Activated naive CD8-positive, alpha-beta T cell (primary cell): ENCODE results near the gene PRSS56.

Experiments used
- H3K27ac Mint-ChIP-seq: one replicate; pipeline ENCODE4 v1.8.0; 2021; ENCODE audit warnings: mixed read lengths
- H3K27me3 Mint-ChIP-seq: one replicate; pipeline ENCODE4 v1.8.0; 2021; ENCODE audit warnings: mixed read lengths
- H3K36me3 Mint-ChIP-seq: one replicate; pipeline ENCODE4 v1.8.0; 2021; ENCODE audit warnings: mixed read lengths
- H3K4me1 Mint-ChIP-seq: one replicate; pipeline ENCODE4 v1.8.0; 2021; ENCODE audit warnings: low read depth, mixed read lengths
- H3K4me3 Mint-ChIP-seq: one replicate; pipeline ENCODE4 v1.8.0; 2021; ENCODE audit warnings: mild to moderate bottlenecking, mixed read lengths
- H3K9me3 Mint-ChIP-seq: one replicate; pipeline ENCODE4 v1.8.0; 2021; ENCODE audit warnings: low read depth, mixed read lengths

PRSS56 gene

GRCh38 chr2:232535761-232536530 lies 15.8 kb downstream of the PRSS56 start:
- Mint-ChIP-seq H3K9me3 (no peaks in the 10 kb centered on the region), H3K27me3 (no peaks in the 10 kb centered on the region), H3K4me1 (peaks cover 3% of the 10 kb centered on the region), H3K36me3 (no peaks in the 10 kb centered on the region), H3K4me3 (no peak overlapping the region), H3K27ac (no peak overlapping the region)

- Mint-ChIP-seq H3K36me3 (no peaks in the 10 kb centered on the region), H3K9me3 (no peaks in the 10 kb centered on the region), H3K4me3 (no peak overlapping the region), H3K27me3 (no peaks in the 10 kb centered on the region), H3K27ac (no peak overlapping the region), H3K4me1 (peaks cover 3% of the 10 kb centered on the region)
These were observed 16.9 kb downstream of the PRSS56 start for GRCh38 chr2:232537079-232537478.

- H3K4me1 Mint-ChIP-seq: peaks cover 3% of the 10 kb centered on the region
- no peak overlapping the region for H3K27ac Mint-ChIP-seq
- no peaks in the 10 kb centered on the region for H3K9me3 Mint-ChIP-seq
- no peaks in the 10 kb centered on the region for H3K27me3 Mint-ChIP-seq
- no peaks in the 10 kb centered on the region for H3K36me3 Mint-ChIP-seq
- H3K4me3 Mint-ChIP-seq: no peak overlapping the region
These were observed 17.3 kb downstream of the PRSS56 start for GRCh38 chr2:232537499-232537898.

GRCh38 chr2:232538671-232539070 lies 18.5 kb downstream of the PRSS56 start:
- no peak overlapping the region for H3K4me3 Mint-ChIP-seq
- peaks cover 3% of the 10 kb centered on the region for H3K36me3 Mint-ChIP-seq
- H3K27ac Mint-ChIP-seq: no peak overlapping the region
- peaks cover 4% of the 10 kb centered on the region for H3K4me1 Mint-ChIP-seq
- H3K9me3 Mint-ChIP-seq: no peaks in the 10 kb centered on the region
- H3K27me3 Mint-ChIP-seq: no peaks in the 10 kb centered on the region

- H3K9me3 Mint-ChIP-seq: no peaks in the 10 kb centered on the region
- no peaks in the 10 kb centered on the region for H3K27me3 Mint-ChIP-seq
- H3K27ac Mint-ChIP-seq: no peak within 1 kb of the TSS
- peaks cover 3% of the 10 kb centered on the region for H3K36me3 Mint-ChIP-seq
- H3K4me1 Mint-ChIP-seq: peaks cover 4% of the 10 kb centered on the region
- H3K4me3 Mint-ChIP-seq: no peak within 1 kb of the TSS
These were observed 19.4 kb downstream of the PRSS56 start, which contains the start of gene CHRNG for GRCh38 chr2:232539298-232540231. TSS of gene CHRNG (plus strand) at chr2:232539692. CDS start at chr2:232539748, 56 bp downstream.

GRCh38 chr2:232540441-232541041 lies 20.4 kb downstream of the PRSS56 start:
- Mint-ChIP-seq H3K27ac (no peak overlapping the region), H3K9me3 (no peaks in the 10 kb centered on the region), H3K36me3 (peaks cover 3% of the 10 kb centered on the region), H3K27me3 (no peaks in the 10 kb centered on the region), H3K4me3 (no peak overlapping the region), H3K4me1 (peaks cover 6% of the 10 kb centered on the region)

- Mint-ChIP-seq H3K4me3 (no peak overlapping the region), H3K27ac (no peak overlapping the region), H3K4me1 (peaks cover 10% of the 10 kb centered on the region), H3K27me3 (no peaks in the 10 kb centered on the region), H3K9me3 (no peaks in the 10 kb centered on the region), H3K36me3 (peaks cover 3% of the 10 kb centered on the region)
These were observed 21.2 kb downstream of the PRSS56 start for GRCh38 chr2:232541195-232541960.

- Mint-ChIP-seq H3K36me3 (peaks cover 5% of the 10 kb centered on the region), H3K9me3 (no peaks in the 10 kb centered on the region), H3K27me3 (no peaks in the 10 kb centered on the region), H3K4me1 (peaks cover 15% of the 10 kb centered on the region), H3K4me3 (no peak overlapping the region), H3K27ac (no peak overlapping the region)
These were observed 21.9 kb downstream of the PRSS56 start for GRCh38 chr2:232541961-232542714.

GRCh38 chr2:232542715-232543467 lies 22.7 kb downstream of the PRSS56 start:
- Mint-ChIP-seq H3K9me3 (no peaks in the 10 kb centered on the region), H3K27me3 (no peaks in the 10 kb centered on the region), H3K4me3 (no peak overlapping the region), H3K4me1 (peaks cover 23% of the 10 kb centered on the region), H3K27ac (no peak overlapping the region), H3K36me3 (peaks cover 10% of the 10 kb centered on the region)

- Mint-ChIP-seq H3K27me3 (no peaks in the 10 kb centered on the region), H3K36me3 (peaks cover 14% of the 10 kb centered on the region), H3K4me1 (peaks cover 26% of the 10 kb centered on the region), H3K27ac (no peak overlapping the region), H3K9me3 (no peaks in the 10 kb centered on the region), H3K4me3 (no peak overlapping the region)
These were observed 23.3 kb downstream of the PRSS56 start for GRCh38 chr2:232543491-232543890.

- Mint-ChIP-seq H3K36me3 (peaks cover 18% of the 10 kb centered on the region), H3K27me3 (no peaks in the 10 kb centered on the region), H3K4me3 (no peak overlapping the region), H3K4me1 (peaks cover 32% of the 10 kb centered on the region), H3K9me3 (no peaks in the 10 kb centered on the region), H3K27ac (no peak overlapping the region)
These were observed 23.9 kb downstream of the PRSS56 start for GRCh38 chr2:232543928-232544631.

- H3K9me3 Mint-ChIP-seq: no peaks in the 10 kb centered on the region
- H3K4me1 Mint-ChIP-seq: peaks cover 37% of the 10 kb centered on the region
- H3K27me3 Mint-ChIP-seq: no peaks in the 10 kb centered on the region
- no peak overlapping the region for H3K27ac Mint-ChIP-seq
- peaks cover 18% of the 10 kb centered on the region for H3K36me3 Mint-ChIP-seq
- no peak overlapping the region for H3K4me3 Mint-ChIP-seq
These were observed 24.5 kb downstream of the PRSS56 start for GRCh38 chr2:232544674-232545073.
